Muscle of back (tissue), 13 donors: ENCODE data around the gene E4F1. TPM values are rescaled to one million over a fixed set of nuclear protein-coding genes. Genes with fewer than 3 reads are reported as not detected.
A peak's percentile ranks its signal among the peaks of the same experiment; 100 is the strongest.

ENCODE experiments used
- DNase-seq, 3 donors: peaks; one replicate each; pipeline versions ENCODE4 v3.0.0 to v3.0.0-alpha.2; 2013
- long read RNA-seq, 9 donors: transcript quantifications; one replicate each; lab custom pipeline, GENCODE V29; 2026
- polyA plus RNA-seq, 10 donors: library from polyadenylated mRNA; unstranded; fragments of 120-200 nt; gene quantifications; one replicate each; pipeline ENCODE4 v1.2.1, GENCODE V29; 2013; ENCODE audit not compliant: insufficient read length in 10 of 10

Gene E4F1
- polyA plus RNA-seq = 10 to 100 TPM in 8 of 10 donors, 1 to 10 TPM in 2; 9.4 to 20.1 (median 12.8) TPM
- long read RNA-seq, donor 1 = 0 reads
- long read RNA-seq, donor 2, transcript E4F1-201 (14 exons, 2,573 nt) = major isoform, 5 of 5 reads
- long read RNA-seq, donor 2, partial matches to known transcripts = 0 of 5 reads
- long read RNA-seq, donor 2, other reads (novel, unspliced or antisense) = 0 of 5 reads
- long read RNA-seq, donor 3 = 0 reads
- long read RNA-seq, donor 4, partial matches to known transcripts = 0 of 2 reads
- long read RNA-seq, donor 4, other reads (novel, unspliced or antisense) = 0 of 2 reads
- long read RNA-seq, donor 5 = 0 reads
- long read RNA-seq, donor 6, partial matches to known transcripts = 74 of 203 reads
- long read RNA-seq, donor 6, other reads (novel, unspliced or antisense) = 127 of 203 reads
- long read RNA-seq, donor 7, partial matches to known transcripts = 0 of 1 reads
- long read RNA-seq, donor 7, other reads (novel, unspliced or antisense) = 0 of 1 reads
- long read RNA-seq, donor 8, partial matches to known transcripts = 0 of 1 reads
- long read RNA-seq, donor 8, other reads (novel, unspliced or antisense) = 0 of 1 reads
- long read RNA-seq, donor 9 = 0 reads

GRCh38 chr16:2223221-2223941, at the start of gene E4F1:
Gene E4F1 (plus strand): TSS chr16:2223591. CDS start chr16:2223614, 23 bp downstream.
- peak; percentile 99 for DNase-seq

DNA sequence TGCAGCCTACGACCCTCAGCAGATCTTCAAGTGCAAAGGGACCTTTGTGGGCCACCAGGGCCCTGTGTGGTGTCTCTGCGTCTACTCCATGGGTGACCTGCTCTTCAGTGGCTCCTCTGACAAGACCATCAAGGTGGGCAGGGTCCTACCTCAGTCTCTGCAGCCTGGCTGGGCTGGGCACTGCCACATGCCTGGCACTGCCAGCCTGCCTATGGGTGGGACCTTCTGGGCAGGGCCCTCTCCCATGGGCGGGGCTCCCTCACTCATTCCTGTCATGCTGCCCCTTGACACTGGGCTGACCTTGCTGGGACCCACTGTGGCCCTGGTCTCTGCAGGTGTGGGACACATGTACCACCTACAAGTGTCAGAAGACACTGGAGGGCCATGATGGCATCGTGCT, 49.5 kb upstream of the E4F1 start:
- no peak for DNase-seq

DNA sequence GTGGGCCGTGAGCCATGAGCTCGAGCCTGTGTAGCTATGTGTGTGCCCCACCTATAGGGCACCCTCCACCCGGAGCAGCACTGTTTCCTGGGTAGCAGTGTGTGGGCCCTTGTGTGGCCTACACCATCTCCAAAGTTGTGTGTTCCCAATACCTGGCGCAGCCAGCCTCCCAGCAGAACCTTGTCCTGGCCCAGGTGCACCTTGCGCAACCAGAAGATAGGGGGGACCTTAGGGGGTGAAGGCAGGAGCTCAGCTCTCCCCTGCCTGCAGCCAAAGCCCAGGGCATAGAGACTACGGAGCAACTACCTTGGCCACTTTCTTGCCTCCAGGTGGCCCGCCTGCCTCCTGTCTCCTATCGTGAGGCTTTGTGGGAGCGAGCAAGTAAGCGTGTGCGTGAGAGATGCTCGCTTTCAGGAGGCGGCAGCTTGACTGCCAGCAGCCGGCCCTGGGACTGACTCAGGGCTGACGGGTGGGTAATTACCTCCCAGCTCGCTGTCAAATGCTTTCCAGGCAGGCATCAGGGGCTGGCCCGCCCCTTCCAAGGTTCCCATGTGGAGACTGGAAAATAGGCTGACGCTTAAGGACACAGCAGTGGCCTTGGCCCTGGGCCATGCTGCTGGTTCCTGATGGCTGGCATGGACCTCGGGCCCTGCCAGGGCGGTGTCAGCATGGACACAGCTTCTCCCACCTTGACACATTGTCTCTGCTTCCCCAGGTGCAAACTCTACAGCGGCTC, 48.8 kb upstream of the E4F1 start:
- no peak for DNase-seq

- no peak for DNase-seq
These were observed 47.9 kb upstream of the E4F1 start for GRCh38 chr16:2175454-2175853.

DNA sequence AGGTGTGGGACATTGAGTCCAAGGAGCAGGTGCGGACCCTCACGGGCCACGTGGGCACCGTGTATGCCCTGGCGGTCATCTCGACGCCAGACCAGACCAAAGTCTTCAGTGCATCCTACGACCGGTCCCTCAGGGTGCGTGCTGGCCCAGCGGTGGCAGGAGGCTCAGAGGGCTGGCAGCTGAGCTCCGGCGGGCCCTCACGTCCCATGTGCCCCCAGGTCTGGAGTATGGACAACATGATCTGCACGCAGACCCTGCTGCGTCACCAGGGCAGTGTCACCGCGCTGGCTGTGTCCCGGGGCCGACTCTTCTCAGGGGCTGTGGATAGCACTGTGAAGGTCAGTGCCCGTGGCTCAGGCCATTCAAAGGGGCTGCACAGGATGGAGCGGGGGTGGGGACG, 47.3 kb upstream of the E4F1 start:
- no peak for DNase-seq

DNA sequence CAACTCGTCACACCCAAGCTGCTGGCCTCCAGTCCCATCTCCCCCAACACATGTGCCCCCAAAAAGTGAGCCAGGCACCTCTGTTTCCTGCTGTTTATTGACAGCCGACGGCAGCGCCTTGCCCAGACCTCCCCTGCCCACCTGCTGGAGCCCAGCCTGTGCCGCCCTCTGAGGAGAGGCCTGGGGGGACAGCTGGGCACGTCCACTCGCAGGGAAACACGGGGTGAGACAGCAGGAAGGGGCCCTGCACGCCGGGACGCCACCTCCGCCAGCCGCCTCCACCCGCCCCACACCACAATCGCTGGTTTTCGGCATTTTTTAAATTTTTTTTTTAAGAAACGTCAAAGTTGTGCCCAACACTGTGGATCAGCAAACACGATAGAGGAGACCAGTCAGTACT, 46.3 kb upstream of the E4F1 start:
- DNase-seq = no peak

DNA sequence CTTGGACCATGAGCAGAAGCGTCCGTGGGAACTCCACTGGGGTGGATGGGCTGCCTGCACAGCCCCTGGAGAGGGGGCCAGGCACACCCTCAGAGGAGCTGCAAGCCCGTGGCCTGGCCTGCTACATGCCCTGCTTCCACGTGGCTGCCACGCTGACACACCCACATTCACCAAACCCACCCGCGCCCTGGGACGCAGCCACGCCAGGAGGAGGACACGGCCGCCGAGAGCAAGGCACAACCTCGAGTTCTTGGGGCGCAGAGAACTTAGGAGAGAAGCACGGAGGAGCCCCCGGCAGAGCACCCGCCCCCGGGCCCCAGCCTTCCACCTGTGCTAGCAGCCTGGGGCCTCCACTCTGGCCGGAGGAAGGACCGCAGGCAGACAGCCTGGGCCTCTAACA, 45.8 kb upstream of the E4F1 start:
- no peak for DNase-seq

GRCh38 chr16:2178321-2179106, 44.9 kb upstream of the E4F1 start:
- DNase-seq = peak in 1 of 3 donors; percentile 65

DNA sequence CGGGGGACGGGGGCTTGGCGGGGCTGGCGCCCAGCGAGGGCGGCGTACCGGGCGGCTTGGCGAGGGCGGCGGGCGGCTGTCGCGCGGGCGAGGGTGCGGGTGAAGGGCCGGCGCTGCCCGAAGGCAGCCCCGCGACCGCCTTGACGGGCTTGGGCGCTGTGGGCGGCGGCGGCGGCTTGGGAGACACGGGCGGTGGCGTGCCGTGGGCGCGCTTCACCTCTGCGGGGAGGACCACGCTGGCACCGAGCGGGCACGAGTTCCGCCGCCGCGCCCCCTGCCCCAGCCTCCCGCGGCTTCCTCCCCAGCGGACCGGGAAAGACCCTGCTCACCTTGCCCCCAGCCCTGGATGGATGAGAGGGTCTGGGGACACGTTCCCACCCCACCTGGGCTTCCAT, 44.3 kb upstream of the E4F1 start:
- DNase-seq = no peak

GRCh38 chr16:2179576-2179975, 43.8 kb upstream of the E4F1 start:
- DNase-seq = no peak

GRCh38 chr16:2180461-2180860, 42.9 kb upstream of the E4F1 start:
- DNase-seq = no peak

DNA sequence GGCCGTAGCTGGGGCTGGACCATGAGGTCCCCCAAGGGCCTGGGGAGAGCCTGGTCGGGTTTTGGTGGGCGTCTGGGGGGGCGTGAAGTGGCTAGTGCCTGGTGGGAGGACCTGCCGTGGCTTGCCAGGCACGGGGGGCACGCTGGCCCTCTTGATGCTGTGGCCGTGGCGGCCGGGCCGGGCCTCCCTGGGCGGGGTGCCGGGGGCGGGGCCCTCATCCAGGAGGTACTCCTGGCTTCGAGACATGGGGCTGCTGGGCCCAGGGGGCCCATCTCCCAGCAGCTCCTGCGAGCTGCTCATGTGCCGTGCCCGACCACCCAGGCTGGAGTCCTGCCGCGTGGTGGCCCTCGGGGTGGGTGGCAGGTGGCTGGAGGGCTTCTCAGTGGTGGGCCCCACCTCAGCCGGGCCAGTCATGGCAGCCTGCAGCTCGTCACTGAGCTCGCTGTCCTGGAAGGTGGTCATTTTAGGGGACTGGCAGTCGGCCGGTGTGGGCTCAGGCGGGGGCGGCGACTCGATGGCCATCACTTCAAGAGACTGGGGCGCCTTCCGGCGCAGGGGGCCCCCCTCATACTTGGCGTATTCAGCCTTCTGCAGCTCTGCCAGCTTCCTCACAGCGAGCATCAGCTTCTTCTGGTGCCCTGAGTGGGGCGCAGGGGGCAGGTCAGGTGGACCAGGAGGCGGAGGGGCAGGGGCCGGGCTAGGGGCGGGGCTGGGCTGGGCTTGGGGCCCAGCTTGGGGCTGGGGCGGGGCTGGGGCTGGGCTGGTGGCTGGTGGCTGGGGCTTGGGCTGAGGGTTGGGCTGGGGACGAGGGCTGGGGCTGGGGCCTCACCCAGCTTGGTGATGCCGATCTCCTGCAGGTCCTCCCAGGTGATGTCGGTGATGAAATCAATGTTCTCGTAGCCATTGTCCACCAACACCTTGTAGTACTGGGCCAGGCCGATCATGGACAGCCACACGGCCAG, 42.1 kb upstream of the E4F1 start:
- no peak for DNase-seq

DNA sequence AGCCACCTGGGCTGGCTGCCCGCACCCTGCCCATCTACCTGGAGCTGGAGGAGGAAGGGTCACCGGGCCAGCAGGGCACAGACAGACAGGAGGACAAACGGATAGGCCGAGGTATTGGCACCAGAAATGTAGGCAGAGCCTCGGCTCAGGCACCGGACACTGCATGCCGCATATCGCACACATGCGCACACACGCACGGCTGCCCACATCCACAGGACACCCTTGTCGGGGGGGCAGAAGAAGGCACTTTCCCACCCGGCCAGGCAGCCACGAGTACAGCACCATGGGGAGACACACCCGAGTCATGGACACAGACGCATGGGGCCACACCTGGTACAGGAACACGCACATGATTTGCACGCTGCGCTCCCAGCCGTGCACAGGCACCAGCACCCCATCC, 41.4 kb upstream of the E4F1 start:
- no peak for DNase-seq

GRCh38 chr16:2183671-2184070, 39.7 kb upstream of the E4F1 start:
- DNase-seq = no peak

- no peak for DNase-seq
These were observed 39.0 kb upstream of the E4F1 start for GRCh38 chr16:2184346-2184745.

DNA sequence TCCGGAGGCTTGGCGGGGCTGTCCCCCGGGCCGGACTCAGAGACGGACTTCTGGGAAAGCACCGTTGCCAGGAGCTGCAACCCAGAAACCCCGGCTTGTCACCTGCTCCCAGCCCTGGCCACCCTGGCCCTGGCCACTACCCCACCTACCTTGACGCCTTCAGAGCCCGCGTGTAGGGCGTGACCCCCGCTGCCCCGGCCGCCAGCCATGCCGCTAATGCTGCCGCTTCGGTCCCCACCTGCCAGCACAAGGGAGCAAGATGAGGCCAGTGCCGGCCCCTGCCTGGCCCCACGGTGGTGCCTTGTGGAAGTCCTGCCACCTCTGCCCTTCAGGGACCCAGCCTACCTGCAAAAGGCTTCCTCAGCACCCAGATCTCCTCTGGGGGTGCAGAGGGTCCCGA, 38.4 kb upstream of the E4F1 start:
- DNase-seq = no peak

GRCh38 chr16:2186064-2186463, 37.3 kb upstream of the E4F1 start:
- DNase-seq = no peak

- DNase-seq = no peak
These were observed 36.9 kb upstream of the E4F1 start for GRCh38 chr16:2186505-2186904.

- no peak for DNase-seq
These were observed 36.2 kb upstream of the E4F1 start for GRCh38 chr16:2187212-2187611.

DNA sequence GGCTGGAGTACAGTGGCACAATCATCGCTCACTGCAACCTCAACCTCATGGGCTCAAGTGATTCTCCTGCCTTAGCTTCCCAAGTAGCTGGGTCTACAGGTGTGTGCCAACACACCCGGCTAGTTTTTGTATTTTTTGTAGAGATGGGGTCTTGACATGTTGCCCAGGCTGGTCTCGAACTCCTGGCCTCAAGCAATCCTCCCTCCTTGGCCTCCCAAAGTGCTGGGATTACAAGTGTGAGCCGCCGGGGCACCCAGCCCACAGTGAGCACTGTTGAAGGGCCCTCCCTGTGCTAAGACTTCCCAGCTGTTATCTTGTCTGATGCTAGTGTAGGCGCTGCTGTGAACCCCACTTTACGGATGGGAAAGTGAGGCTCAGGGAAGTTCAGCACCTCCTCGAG, 35.0 kb upstream of the E4F1 start:
- DNase-seq = no peak
